ENCODE data around the gene INPP5B.

GRCh38 chr1:37949524-37950152, 2.8 kb upstream of the INPP5B start:
- TF ChIP-seq EZH2 (IDR thresholded peaks at IDR 0.05; ENCODE audit: insufficient read depth, poor library complexity, severe bottlenecking): no peak
- TF ChIP-seq EZH2phosphoT487 (IDR thresholded peaks at IDR 0.05; ENCODE audit: insufficient read depth, low read depth): no peak

Measured in GM23248 (cell line).